Type B pancreatic cell (in vitro differentiated cells): ENCODE measurements around the gene SOX1. TPM values are rescaled to one million over a fixed set of nuclear protein-coding genes. Genes with fewer than 3 reads are reported as not detected.
A peak's percentile ranks its signal among the peaks of the same experiment; 100 is the strongest.

Source experiments
- DNase-seq: peaks from one replicate; pipeline ENCODE4 v3.0.0; 2021; ENCODE audit warnings: mixed read lengths; ENCODE audit not compliant: unreplicated experiment; ENCODE audit errors: extremely low spot score
- H3K27ac Mint-ChIP-seq: 2 replicates; pipeline ENCODE4 v1.8.0; 2021; ENCODE audit warnings: mild to moderate bottlenecking, mixed read lengths
- H3K27me3 Mint-ChIP-seq: 2 replicates; pipeline ENCODE4 v1.8.0; 2021; ENCODE audit warnings: mixed read lengths
- H3K36me3 Mint-ChIP-seq: 2 replicates; pipeline ENCODE4 v1.8.0; 2021; ENCODE audit warnings: mixed read lengths
- H3K4me1 Mint-ChIP-seq: one replicate; pipeline ENCODE4 v1.8.0; 2021; ENCODE audit warnings: mixed read lengths; ENCODE audit not compliant: unreplicated experiment
- H3K4me3 Mint-ChIP-seq: 2 replicates; pipeline ENCODE4 v1.8.0; 2021; ENCODE audit warnings: mild to moderate bottlenecking, mixed read lengths
- H3K9me3 Mint-ChIP-seq: 2 replicates; pipeline ENCODE4 v1.8.0; 2021; ENCODE audit warnings: mixed read lengths
- total RNA-seq: library from RNA; stranded (reverse); gene quantifications from 2 replicates; pipeline ENCODE4 v1.2.1, GENCODE V29; 2021; ENCODE audit warnings: low replicate concordance
- TF ChIP-seq, protein P1 (sequence below): fragments of 200-600 bp; sonication (generic); conservative IDR thresholded peaks from 2 replicates; pipeline ENCODE4 v1.5.0; 2021; ENCODE audit warnings: antibody characterized with exemption, mild to moderate bottlenecking

SOX1 gene
- total RNA-seq, 1 donor from 2014 or later = 1.3 TPM

- Mint-ChIP-seq H3K9me3 (no peaks in the 10 kb centered on the region), H3K4me1 (peaks cover 13% of the 10 kb centered on the region), H3K36me3 (no peaks in the 10 kb centered on the region), H3K27me3 (peaks cover 96% of the 10 kb centered on the region), H3K27ac (no peak overlapping the region), H3K4me3 (no peak overlapping the region)
- DNase-seq = no peak
- TF ChIP-seq, protein P1, sequence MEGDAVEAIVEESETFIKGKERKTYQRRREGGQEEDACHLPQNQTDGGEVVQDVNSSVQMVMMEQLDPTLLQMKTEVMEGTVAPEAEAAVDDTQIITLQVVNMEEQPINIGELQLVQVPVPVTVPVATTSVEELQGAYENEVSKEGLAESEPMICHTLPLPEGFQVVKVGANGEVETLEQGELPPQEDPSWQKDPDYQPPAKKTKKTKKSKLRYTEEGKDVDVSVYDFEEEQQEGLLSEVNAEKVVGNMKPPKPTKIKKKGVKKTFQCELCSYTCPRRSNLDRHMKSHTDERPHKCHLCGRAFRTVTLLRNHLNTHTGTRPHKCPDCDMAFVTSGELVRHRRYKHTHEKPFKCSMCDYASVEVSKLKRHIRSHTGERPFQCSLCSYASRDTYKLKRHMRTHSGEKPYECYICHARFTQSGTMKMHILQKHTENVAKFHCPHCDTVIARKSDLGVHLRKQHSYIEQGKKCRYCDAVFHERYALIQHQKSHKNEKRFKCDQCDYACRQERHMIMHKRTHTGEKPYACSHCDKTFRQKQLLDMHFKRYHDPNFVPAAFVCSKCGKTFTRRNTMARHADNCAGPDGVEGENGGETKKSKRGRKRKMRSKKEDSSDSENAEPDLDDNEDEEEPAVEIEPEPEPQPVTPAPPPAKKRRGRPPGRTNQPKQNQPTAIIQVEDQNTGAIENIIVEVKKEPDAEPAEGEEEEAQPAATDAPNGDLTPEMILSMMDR = no peak
Measured at GRCh38 chr13:112053167-112053743, 13.7 kb upstream of the SOX1 start.

DNA sequence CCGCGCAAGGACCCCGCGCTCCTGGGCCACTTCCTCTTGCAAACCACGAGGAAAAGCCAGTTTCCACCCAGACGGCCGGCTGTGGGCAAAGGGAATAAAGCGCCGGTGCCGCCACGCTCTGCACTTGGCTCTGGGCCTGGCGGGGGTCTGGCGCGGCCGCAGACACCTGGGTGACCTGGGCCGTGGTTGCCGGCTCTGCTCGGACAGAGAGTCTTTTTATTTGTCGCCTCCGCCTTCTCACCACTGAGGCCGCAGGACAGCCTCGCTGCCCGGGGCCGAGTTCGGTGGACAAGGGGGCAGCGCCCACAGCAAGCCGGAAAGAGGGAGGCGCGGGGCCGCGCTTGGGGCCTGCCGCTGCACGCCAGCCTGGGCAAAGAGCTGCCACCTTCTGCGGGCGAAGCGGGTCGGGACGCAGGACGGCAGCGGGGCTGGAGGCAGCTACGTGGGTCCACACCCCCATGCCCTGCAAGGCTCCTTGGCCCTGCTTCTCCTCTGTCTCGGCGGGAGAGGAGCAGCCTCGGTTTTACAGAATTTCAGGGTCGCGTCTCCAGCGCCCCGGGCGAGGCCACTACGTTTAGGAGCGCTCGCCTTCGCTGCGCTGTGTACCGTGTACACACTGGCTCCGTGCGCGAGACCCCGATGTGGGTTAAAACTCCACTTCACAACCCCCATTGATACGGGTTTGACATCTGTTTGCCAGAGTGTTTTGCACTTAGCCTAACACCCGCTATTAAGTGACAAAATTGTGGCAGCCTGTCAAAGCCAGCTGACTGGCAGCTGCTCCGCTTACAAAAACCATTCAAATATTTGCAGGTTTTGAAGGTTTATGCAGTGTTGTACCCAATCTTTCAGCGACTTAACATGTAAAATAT lies 13.0 kb upstream of the SOX1 start:
- Mint-ChIP-seq H3K27me3 (peaks cover 96% of the 10 kb centered on the region), H3K4me3 (peak overlapping the region; percentile 68), H3K9me3 (no peaks in the 10 kb centered on the region), H3K4me1 (peaks cover 13% of the 10 kb centered on the region), H3K27ac (no peak overlapping the region), H3K36me3 (no peaks in the 10 kb centered on the region)
- DNase-seq = no peak
- TF ChIP-seq, protein P1 = no peak

DNA sequence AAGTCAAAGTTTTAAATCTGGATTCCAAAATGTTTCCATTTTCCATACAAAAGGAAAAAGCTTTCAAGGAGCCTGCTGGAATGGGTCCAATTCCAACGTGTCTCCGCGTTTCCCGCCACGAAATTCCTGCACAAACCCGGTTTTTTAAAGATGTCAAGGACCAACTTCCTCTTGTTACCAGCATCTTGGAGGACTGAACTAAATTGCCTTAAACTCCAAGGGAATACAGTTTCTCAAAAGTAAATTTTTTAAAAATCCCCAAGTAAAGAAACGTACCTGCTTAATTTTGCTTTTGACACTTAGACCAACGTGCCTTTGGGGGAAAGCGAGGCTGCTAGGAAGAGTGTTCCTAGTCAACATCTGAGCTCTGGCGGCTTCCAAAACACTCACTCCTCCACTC lies 12.3 kb upstream of the SOX1 start:
- Mint-ChIP-seq H3K4me3 (peak overlapping the region; percentile 68), H3K4me1 (peaks cover 13% of the 10 kb centered on the region)
- TF ChIP-seq, protein P1 = no peak

DNA sequence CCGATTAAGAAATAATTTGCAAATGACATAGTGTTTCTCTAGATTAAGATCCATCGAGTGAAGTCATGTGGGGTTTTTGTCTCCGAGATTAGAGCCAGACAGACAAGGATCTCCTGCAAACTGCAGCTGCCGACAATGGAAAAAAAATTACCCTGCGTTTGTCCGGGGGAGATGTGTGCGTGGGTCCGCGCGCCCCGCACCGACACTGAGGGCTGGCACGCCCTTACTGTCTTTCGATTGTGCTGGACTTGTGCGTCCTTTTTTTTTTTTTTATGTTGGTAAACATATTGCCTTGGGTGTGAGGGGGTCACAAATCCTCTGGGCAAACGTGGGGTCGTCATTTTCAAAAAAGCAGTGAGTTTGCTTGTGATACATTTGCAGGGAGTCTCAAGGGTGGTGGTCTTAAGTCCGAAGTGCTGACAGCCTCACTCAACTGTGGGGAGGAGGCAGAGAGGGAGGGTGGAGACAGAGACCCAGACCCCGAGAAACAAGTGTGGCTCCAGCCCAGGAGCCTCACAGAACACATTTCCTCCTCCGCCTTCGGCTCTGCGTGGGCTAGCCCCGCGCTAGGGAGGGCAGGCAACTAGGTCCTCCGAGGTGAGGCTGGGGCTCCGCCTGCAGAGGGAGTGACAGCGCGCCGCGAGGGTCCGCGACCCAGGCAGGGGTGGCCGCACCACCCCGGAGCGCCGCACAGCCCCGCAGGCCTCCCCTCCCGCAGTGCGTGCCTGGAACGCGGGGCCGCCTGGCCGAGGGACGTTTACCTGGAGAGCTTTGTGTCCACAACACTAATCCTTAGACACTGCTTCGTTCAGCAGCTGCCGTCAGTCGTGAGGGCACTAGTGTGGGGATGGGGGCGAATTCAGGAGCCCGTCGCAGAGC lies 11.7 kb upstream of the SOX1 start:
- Mint-ChIP-seq H3K4me3 (peak overlapping the region; percentile 68), H3K27ac (no peak overlapping the region), H3K36me3 (no peaks in the 10 kb centered on the region), H3K27me3 (peaks cover 98% of the 10 kb centered on the region), H3K9me3 (no peaks in the 10 kb centered on the region), H3K4me1 (peaks cover 13% of the 10 kb centered on the region)
- DNase-seq = no peak
- TF ChIP-seq, protein P1 = no peak

More for the DNA sequence above, 12.3 kb upstream of the SOX1 start:
- no peaks in the 10 kb centered on the region for H3K9me3 Mint-ChIP-seq
- H3K36me3 Mint-ChIP-seq = no peaks in the 10 kb centered on the region
- DNase-seq = no peak
- H3K27me3 Mint-ChIP-seq = peaks cover 98% of the 10 kb centered on the region
- H3K27ac Mint-ChIP-seq = no peak overlapping the region

- Mint-ChIP-seq H3K27ac (no peak overlapping the region), H3K4me3 (peak overlapping the region; percentile 68), H3K27me3 (peaks cover 98% of the 10 kb centered on the region), H3K4me1 (peaks cover 13% of the 10 kb centered on the region), H3K36me3 (no peaks in the 10 kb centered on the region), H3K9me3 (no peaks in the 10 kb centered on the region)
- TF ChIP-seq, protein P1 = no peak
- no peak for DNase-seq
Measured at GRCh38 chr13:112055915-112056269, 11.1 kb upstream of the SOX1 start.
